ENCODE results near the gene TNFRSF6B. TPM values are rescaled to one million over a fixed set of nuclear protein-coding genes. Genes with fewer than 3 reads are reported as not detected.

The TNFRSF6B gene
- total RNA-seq, 1 experiment from 2014 or later, result not detected

DNA sequence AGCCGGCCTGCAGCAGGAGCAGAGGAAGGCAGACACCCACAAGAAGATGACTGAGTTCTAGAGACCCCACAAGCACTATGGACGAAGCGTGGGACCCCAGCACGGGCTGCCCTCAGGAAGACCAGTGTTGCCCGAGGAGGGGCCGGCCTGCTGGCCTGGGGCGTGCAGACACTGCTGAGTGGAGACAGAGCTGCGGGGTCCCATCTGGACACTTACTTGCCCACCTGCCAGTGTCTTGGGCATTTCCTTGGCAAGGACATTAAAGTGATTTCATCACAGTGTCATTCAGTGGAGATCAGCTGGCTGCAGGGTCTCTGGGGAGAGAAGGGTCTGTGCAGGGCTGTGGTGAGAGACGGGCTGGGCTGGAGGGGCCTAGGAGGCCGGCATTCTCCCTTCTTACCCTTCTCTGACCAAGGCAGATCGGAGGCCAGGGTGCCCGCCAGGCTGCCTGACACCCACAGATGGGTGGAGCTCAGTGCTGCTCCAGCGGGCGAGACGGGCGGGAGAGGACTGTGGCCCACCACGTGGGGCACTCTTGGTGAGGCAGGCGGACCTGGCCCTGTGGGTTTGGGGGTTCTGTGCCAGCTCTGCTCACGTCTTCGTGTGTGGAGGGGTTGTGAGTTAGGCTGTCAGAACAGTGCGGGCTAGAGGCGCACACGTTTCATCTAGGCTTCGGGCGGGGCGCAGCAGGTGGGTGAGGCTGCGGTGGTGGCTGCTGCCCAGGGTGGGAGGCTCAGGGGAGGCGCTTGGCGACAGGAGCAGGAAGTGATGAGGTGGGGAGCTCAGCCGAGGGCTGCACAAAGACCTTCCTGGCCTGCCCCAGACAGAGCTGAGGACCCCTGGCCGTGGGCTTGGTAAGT, 39.6 kb downstream of the TNFRSF6B start, which contains the start of gene LIME1:
Gene LIME1 (plus strand): TSS at position 806 of the 860 bp plus-strand sequence. CDS start 886 bp downstream, outside the sequence.
- Histone ChIP-seq H3K79me2 (ENCODE audit: low read depth) (peaks cover 4% of the 10 kb centered on the region; the same call in 1 of the 2 replicates), H3F3A (ENCODE audit: insufficient read depth, low read depth) (peaks cover 41% of the 10 kb centered on the region), H2AFZ (no peak within 1 kb of the TSS), H3K4me1 (replicated peaks; ENCODE audit: insufficient read depth) (peaks cover under 1% of the 10 kb centered on the region; the same call in 1 of the 2 replicates), H3K4me3 (no peak within 1 kb of the TSS), H3K27me3 (ENCODE audit: insufficient read depth, low read depth) (no peaks in the 10 kb centered on the region), H4K20me1 (ENCODE audit: insufficient read depth) (peaks cover 14% of the 10 kb centered on the region), H3K4me2 (no peak within 1 kb of the TSS), H3K27ac (no peak within 1 kb of the TSS), H3K36me3 (ENCODE audit: low read depth) (no peaks in the 10 kb centered on the region), H3K9me2 (ENCODE audit: insufficient read depth) (no peaks in the 10 kb centered on the region), H3K9me3 (ENCODE audit: insufficient read depth, low read depth) (no peaks in the 10 kb centered on the region)
- intact Hi-C loops (cut with micrococcal nuclease; ENCODE audit: unreplicated experiment), result no loop called here
- DNase-seq, result peak in 1 of 2 experiments; percentile 28
- ChIA-PET CTCF (no interaction called here), POLR2A (ENCODE audit: unreplicated experiment) (interaction anchor here (0.6 kb wide), 1 partner anchor 220 kb away, joined by 6 read pairs; the partner anchor contains the start of gene UCKL1)
- BruUV-seq (replicated peaks), result no TSS peak
- TF ChIP-seq, protein P1, sequence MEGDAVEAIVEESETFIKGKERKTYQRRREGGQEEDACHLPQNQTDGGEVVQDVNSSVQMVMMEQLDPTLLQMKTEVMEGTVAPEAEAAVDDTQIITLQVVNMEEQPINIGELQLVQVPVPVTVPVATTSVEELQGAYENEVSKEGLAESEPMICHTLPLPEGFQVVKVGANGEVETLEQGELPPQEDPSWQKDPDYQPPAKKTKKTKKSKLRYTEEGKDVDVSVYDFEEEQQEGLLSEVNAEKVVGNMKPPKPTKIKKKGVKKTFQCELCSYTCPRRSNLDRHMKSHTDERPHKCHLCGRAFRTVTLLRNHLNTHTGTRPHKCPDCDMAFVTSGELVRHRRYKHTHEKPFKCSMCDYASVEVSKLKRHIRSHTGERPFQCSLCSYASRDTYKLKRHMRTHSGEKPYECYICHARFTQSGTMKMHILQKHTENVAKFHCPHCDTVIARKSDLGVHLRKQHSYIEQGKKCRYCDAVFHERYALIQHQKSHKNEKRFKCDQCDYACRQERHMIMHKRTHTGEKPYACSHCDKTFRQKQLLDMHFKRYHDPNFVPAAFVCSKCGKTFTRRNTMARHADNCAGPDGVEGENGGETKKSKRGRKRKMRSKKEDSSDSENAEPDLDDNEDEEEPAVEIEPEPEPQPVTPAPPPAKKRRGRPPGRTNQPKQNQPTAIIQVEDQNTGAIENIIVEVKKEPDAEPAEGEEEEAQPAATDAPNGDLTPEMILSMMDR (conservative IDR thresholded peaks at IDR 0.05), result no peak
- TF ChIP-seq EZH2 (IDR thresholded peaks at IDR 0.05; ENCODE audit: low read depth), result no peak

DNA sequence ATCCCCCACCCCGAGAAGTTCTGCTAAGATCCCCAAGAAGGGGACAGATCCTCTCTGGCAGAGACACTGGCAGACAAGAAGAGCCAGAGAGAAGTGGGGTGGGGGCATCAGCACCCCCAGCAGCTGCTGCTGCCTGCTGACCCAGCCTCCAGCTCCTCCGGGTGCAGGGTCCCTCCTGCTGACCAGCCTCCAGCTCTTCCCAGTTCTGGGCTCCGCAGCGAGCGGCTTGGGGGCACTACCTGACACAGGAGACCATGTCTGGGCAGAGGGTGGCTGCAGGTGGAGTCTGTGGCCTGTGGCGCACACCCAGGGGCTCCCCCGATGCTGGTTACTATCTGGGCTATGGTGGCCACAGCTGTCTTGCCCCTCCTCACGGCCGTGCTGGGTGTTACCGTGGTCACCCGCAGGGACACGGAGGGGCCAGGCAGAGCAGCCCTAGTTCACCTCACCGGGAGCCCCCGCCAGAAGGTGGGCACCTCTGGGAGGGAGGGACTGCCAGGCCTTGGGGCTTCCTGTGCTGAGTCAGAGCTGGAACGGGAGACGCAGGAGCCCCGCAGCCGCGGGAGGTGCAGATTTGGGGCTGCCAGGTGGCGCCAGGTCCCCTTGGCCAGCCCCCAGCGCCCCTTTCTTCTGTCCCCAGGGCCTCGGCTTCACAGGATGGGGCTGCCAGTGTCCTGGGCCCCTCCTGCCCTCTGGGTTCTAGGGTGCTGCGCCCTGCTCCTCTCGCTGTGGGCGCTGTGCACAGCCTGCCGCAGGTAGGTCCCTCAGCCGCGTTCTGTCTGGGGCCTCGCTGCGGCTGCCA, 40.6 kb downstream of the TNFRSF6B start:
- BruUV-seq (replicated peaks), result no TSS peak

DNA sequence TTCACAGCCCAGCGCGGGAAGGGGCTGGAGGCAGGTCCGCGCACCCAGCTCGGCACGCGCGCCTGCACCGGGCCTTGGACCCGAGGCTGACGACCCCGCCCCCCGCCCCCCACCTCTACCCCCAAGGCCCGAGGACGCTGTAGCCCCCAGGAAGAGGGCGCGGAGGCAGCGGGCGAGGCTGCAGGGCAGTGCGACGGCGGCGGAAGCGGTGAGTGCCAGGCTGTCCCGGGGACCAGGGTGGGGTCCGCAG, 41.2 kb downstream of the TNFRSF6B start:
- H3K27me3 ChIP-seq (ENCODE audit: insufficient read depth, low read depth), result no peaks in the 10 kb centered on the region
- CTCF ChIA-PET, result no interaction called here

More for the DNA sequence above, 40.6 kb downstream of the TNFRSF6B start:
- peaks cover 33% of the 10 kb centered on the region for H3F3A ChIP-seq (ENCODE audit: insufficient read depth, low read depth)
- ChIA-PET CTCF (no interaction called here), POLR2A (ENCODE audit: unreplicated experiment) (no interaction called here)
- intact Hi-C loops (cut with micrococcal nuclease; ENCODE audit: unreplicated experiment), result no loop called here
- no peak overlapping the region for H3K27ac ChIP-seq
- peaks cover 14% of the 10 kb centered on the region for H3K79me2 ChIP-seq (ENCODE audit: low read depth)
- DNase-seq, result peak in 1 of 2 experiments; percentile 32
- H3K9me2 ChIP-seq (ENCODE audit: insufficient read depth), result no peaks in the 10 kb centered on the region
- H2AFZ ChIP-seq, result no peak overlapping the region
- H3K4me1 ChIP-seq (replicated peaks; ENCODE audit: insufficient read depth), result peaks cover 9% of the 10 kb centered on the region
- no peak overlapping the region for H3K4me2 ChIP-seq
- no peak overlapping the region for H3K4me3 ChIP-seq
- peaks cover 14% of the 10 kb centered on the region for H4K20me1 ChIP-seq (ENCODE audit: insufficient read depth)
- H3K27me3 ChIP-seq (ENCODE audit: insufficient read depth, low read depth), result no peaks in the 10 kb centered on the region
- no peaks in the 10 kb centered on the region for H3K36me3 ChIP-seq (ENCODE audit: low read depth)
- no peaks in the 10 kb centered on the region for H3K9me3 ChIP-seq (ENCODE audit: insufficient read depth, low read depth)
- TF ChIP-seq EZH2 (IDR thresholded peaks at IDR 0.05; ENCODE audit: low read depth), result no peak
- TF ChIP-seq, protein P1 (conservative IDR thresholded peaks at IDR 0.05), result no peak

More for the DNA sequence above, 41.2 kb downstream of the TNFRSF6B start:
- no peak overlapping the region for H3K4me2 ChIP-seq
- H2AFZ ChIP-seq, result no peak overlapping the region
- BruUV-seq (replicated peaks), result no TSS peak
- H3K9me2 ChIP-seq (ENCODE audit: insufficient read depth), result no peaks in the 10 kb centered on the region
- H4K20me1 ChIP-seq (ENCODE audit: insufficient read depth), result peaks cover 12% of the 10 kb centered on the region
- peaks cover 28% of the 10 kb centered on the region for H3F3A ChIP-seq (ENCODE audit: insufficient read depth, low read depth)
- H3K9me3 ChIP-seq (ENCODE audit: insufficient read depth, low read depth), result no peaks in the 10 kb centered on the region
- H3K4me3 ChIP-seq, result no peak overlapping the region
- no peak overlapping the region for H3K27ac ChIP-seq
- H3K36me3 ChIP-seq (ENCODE audit: low read depth), result no peaks in the 10 kb centered on the region
- no peak for DNase-seq
- TF ChIP-seq, protein P1 (conservative IDR thresholded peaks at IDR 0.05), result no peak
- TF ChIP-seq EZH2 (IDR thresholded peaks at IDR 0.05; ENCODE audit: low read depth), result no peak
- intact Hi-C loops (cut with micrococcal nuclease; ENCODE audit: unreplicated experiment), result no loop called here
- POLR2A ChIA-PET (ENCODE audit: unreplicated experiment), result no interaction called here
- peaks cover 13% of the 10 kb centered on the region for H3K79me2 ChIP-seq (ENCODE audit: low read depth)
- peaks cover 9% of the 10 kb centered on the region for H3K4me1 ChIP-seq (replicated peaks; ENCODE audit: insufficient read depth)

Data from PC-9 (cell line).